ENCODE data around the gene AQP2. TPM values are rescaled to one million over a fixed set of nuclear protein-coding genes. Genes with fewer than 3 reads are reported as not detected.

Gene AQP2
- polyA plus RNA-seq, 4 donors, result 0.04 TPM; not detected in 3

GRCh38 chr12:49967777-49968250, 17.3 kb downstream of the AQP2 start:
- H3K27me3 ChIP-seq (ENCODE audit: control insufficient read depth in 3 of 3, insufficient read depth in 3 of 3, low read length in 3 of 3), result peaks cover 0 to 58% (median 2%) of the 10 kb centered on the region in 3 donors
- FAIRE-seq, result no peak
- no peaks in the 10 kb centered on the region for H3K9me3 ChIP-seq (ENCODE audit: control insufficient read depth in 2 of 2, insufficient read depth in 1 of 2, low read depth in 1 of 2, low read length in 1 of 2)
- H3K4me1 ChIP-seq (ENCODE audit: control insufficient read depth in 3 of 3, insufficient read depth in 2 of 3, low read depth in 1 of 3, low read length in 2 of 3), result peaks cover 0 to 10% (median 0%) of the 10 kb centered on the region in 3 donors
- H3K27ac ChIP-seq (ENCODE audit: low read depth in 1 of 3, low read length in 2 of 3), result no peak overlapping the region
- peak overlapping the region in 2 of 3 donors; percentile 14 to 34 for H3K4me3 ChIP-seq (ENCODE audit: low read depth in 1 of 3, low read length in 3 of 3)
- 27 to 36% (median 34%) methylated on average over 12 to 15 of the region's 15 CpGs for WGBS, 3 donors
- H3K36me3 ChIP-seq (ENCODE audit: control insufficient read depth in 3 of 3, insufficient read depth in 2 of 3, low read depth in 1 of 3, low read length in 3 of 3), result no peaks in the 10 kb centered on the region
- DNase-seq, result no peak

GRCh38 chr12:49968471-49968870, 17.9 kb downstream of the AQP2 start:
- DNase-seq, result no peak

GRCh38 chr12:49969027-49969426, 18.5 kb downstream of the AQP2 start:
- Histone ChIP-seq H3K4me1 (ENCODE audit: control insufficient read depth in 3 of 3, insufficient read depth in 2 of 3, low read depth in 1 of 3, low read length in 2 of 3) (peaks cover 0 to 21% (median 0%) of the 10 kb centered on the region in 3 donors), H3K4me3 (ENCODE audit: low read depth in 1 of 3, low read length in 3 of 3) (no peak overlapping the region), H3K9me3 (ENCODE audit: control insufficient read depth in 2 of 2, insufficient read depth in 1 of 2, low read depth in 1 of 2, low read length in 1 of 2) (no peaks in the 10 kb centered on the region), H3K27ac (ENCODE audit: low read depth in 1 of 3, low read length in 2 of 3) (no peak overlapping the region), H3K27me3 (ENCODE audit: control insufficient read depth in 3 of 3, insufficient read depth in 3 of 3, low read length in 3 of 3) (peaks cover 0 to 46% (median 0%) of the 10 kb centered on the region in 3 donors), H3K36me3 (ENCODE audit: control insufficient read depth in 3 of 3, insufficient read depth in 2 of 3, low read depth in 1 of 3, low read length in 3 of 3) (no peaks in the 10 kb centered on the region)
- FAIRE-seq (no peak), DNase-seq (no peak)
- WGBS, 3 donors, result 73 to 77% (median 75%) methylated on average over 5 of the region's 5 CpGs

More at GRCh38 chr12:49968471-49968870, 17.9 kb downstream of the AQP2 start:
- Histone ChIP-seq H3K36me3 (ENCODE audit: control insufficient read depth in 3 of 3, insufficient read depth in 2 of 3, low read depth in 1 of 3, low read length in 3 of 3) (no peaks in the 10 kb centered on the region), H3K27ac (ENCODE audit: low read depth in 1 of 3, low read length in 2 of 3) (no peak overlapping the region), H3K9me3 (ENCODE audit: control insufficient read depth in 2 of 2, insufficient read depth in 1 of 2, low read depth in 1 of 2, low read length in 1 of 2) (no peaks in the 10 kb centered on the region), H3K4me3 (ENCODE audit: low read depth in 1 of 3, low read length in 3 of 3) (no peak overlapping the region), H3K4me1 (ENCODE audit: control insufficient read depth in 3 of 3, insufficient read depth in 2 of 3, low read depth in 1 of 3, low read length in 2 of 3) (peaks cover 0 to 16% (median 0%) of the 10 kb centered on the region in 3 donors), H3K27me3 (ENCODE audit: control insufficient read depth in 3 of 3, insufficient read depth in 3 of 3, low read length in 3 of 3) (peaks cover 0 to 52% (median 1%) of the 10 kb centered on the region in 3 donors)
- FAIRE-seq, result no peak
- WGBS, 3 donors, result 68 to 86% (median 84%) methylated on average over 6 of the region's 6 CpGs

- Histone ChIP-seq H3K4me3 (ENCODE audit: low read depth in 1 of 3, low read length in 3 of 3) (no peak overlapping the region), H3K27ac (ENCODE audit: low read depth in 1 of 3, low read length in 2 of 3) (no peak overlapping the region), H3K27me3 (ENCODE audit: control insufficient read depth in 3 of 3, insufficient read depth in 3 of 3, low read length in 3 of 3) (peaks cover 0 to 38% (median 0%) of the 10 kb centered on the region in 3 donors), H3K4me1 (ENCODE audit: control insufficient read depth in 3 of 3, insufficient read depth in 2 of 3, low read depth in 1 of 3, low read length in 2 of 3) (peaks cover 0 to 29% (median 0%) of the 10 kb centered on the region in 3 donors), H3K36me3 (ENCODE audit: control insufficient read depth in 3 of 3, insufficient read depth in 2 of 3, low read depth in 1 of 3, low read length in 3 of 3) (no peaks in the 10 kb centered on the region), H3K9me3 (ENCODE audit: control insufficient read depth in 2 of 2, insufficient read depth in 1 of 2, low read depth in 1 of 2, low read length in 1 of 2) (no peaks in the 10 kb centered on the region)
- FAIRE-seq, result no peak
- no peak for DNase-seq
- WGBS, 3 donors, result 80 to 82% (median 81%) methylated on average over 12 of the region's 12 CpGs
Measured at GRCh38 chr12:49969651-49970429, 19.3 kb downstream of the AQP2 start.

GRCh38 chr12:49970658-49971057, 20.1 kb downstream of the AQP2 start:
- H3K27ac ChIP-seq (ENCODE audit: low read depth in 1 of 3, low read length in 2 of 3), result no peak overlapping the region
- 50 to 69% (median 60%) methylated on average over 10 of the region's 10 CpGs for WGBS, 3 donors
- H3K4me1 ChIP-seq (ENCODE audit: control insufficient read depth in 3 of 3, insufficient read depth in 2 of 3, low read depth in 1 of 3, low read length in 2 of 3), result peaks cover 0 to 38% (median 0%) of the 10 kb centered on the region in 3 donors
- peaks cover 0 to 31% (median 0%) of the 10 kb centered on the region in 3 donors for H3K27me3 ChIP-seq (ENCODE audit: control insufficient read depth in 3 of 3, insufficient read depth in 3 of 3, low read length in 3 of 3)
- H3K4me3 ChIP-seq (ENCODE audit: low read depth in 1 of 3, low read length in 3 of 3), result no peak overlapping the region
- FAIRE-seq (no peak), DNase-seq (no peak)
- no peaks in the 10 kb centered on the region for H3K9me3 ChIP-seq (ENCODE audit: control insufficient read depth in 2 of 2, insufficient read depth in 1 of 2, low read depth in 1 of 2, low read length in 1 of 2)
- H3K36me3 ChIP-seq (ENCODE audit: control insufficient read depth in 3 of 3, insufficient read depth in 2 of 3, low read depth in 1 of 3, low read length in 3 of 3), result no peaks in the 10 kb centered on the region

- DNase-seq (no peak), FAIRE-seq (no peak)
- no peak overlapping the region for H3K4me3 ChIP-seq (ENCODE audit: low read depth in 1 of 3, low read length in 3 of 3)
- H3K27ac ChIP-seq (ENCODE audit: low read depth in 1 of 3, low read length in 2 of 3), result no peak overlapping the region
- H3K4me1 ChIP-seq (ENCODE audit: control insufficient read depth in 3 of 3, insufficient read depth in 2 of 3, low read depth in 1 of 3, low read length in 2 of 3), result peaks cover 0 to 41% (median 0%) of the 10 kb centered on the region in 3 donors
- no peaks in the 10 kb centered on the region for H3K9me3 ChIP-seq (ENCODE audit: control insufficient read depth in 2 of 2, insufficient read depth in 1 of 2, low read depth in 1 of 2, low read length in 1 of 2)
- H3K27me3 ChIP-seq (ENCODE audit: control insufficient read depth in 3 of 3, insufficient read depth in 3 of 3, low read length in 3 of 3), result peaks cover 0 to 26% (median 0%) of the 10 kb centered on the region in 3 donors
- no peaks in the 10 kb centered on the region for H3K36me3 ChIP-seq (ENCODE audit: control insufficient read depth in 3 of 3, insufficient read depth in 2 of 3, low read depth in 1 of 3, low read length in 3 of 3)
- 63 to 84% (median 78%) methylated on average over 6 of the region's 6 CpGs for WGBS, 3 donors
Measured at GRCh38 chr12:49971141-49971540, 20.6 kb downstream of the AQP2 start.

- H3K4me3 ChIP-seq (ENCODE audit: low read depth in 1 of 3, low read length in 3 of 3), result no peak overlapping the region
- WGBS, 3 donors, result 82 to 93% (median 86%) methylated on average over 9 of the region's 9 CpGs
- no peaks in the 10 kb centered on the region for H3K36me3 ChIP-seq (ENCODE audit: control insufficient read depth in 3 of 3, insufficient read depth in 2 of 3, low read depth in 1 of 3, low read length in 3 of 3)
- H3K9me3 ChIP-seq (ENCODE audit: control insufficient read depth in 2 of 2, insufficient read depth in 1 of 2, low read depth in 1 of 2, low read length in 1 of 2), result no peaks in the 10 kb centered on the region
- peaks cover 0 to 37% (median 0%) of the 10 kb centered on the region in 3 donors for H3K4me1 ChIP-seq (ENCODE audit: control insufficient read depth in 3 of 3, insufficient read depth in 2 of 3, low read depth in 1 of 3, low read length in 2 of 3)
- no peak overlapping the region for H3K27ac ChIP-seq (ENCODE audit: low read depth in 1 of 3, low read length in 2 of 3)
- H3K27me3 ChIP-seq (ENCODE audit: control insufficient read depth in 3 of 3, insufficient read depth in 3 of 3, low read length in 3 of 3), result peaks cover 0 to 19% (median 0%) of the 10 kb centered on the region in 3 donors
- FAIRE-seq (no peak), DNase-seq (no peak)
Measured at GRCh38 chr12:49972129-49972528, 21.6 kb downstream of the AQP2 start.

- FAIRE-seq, result no peak
- H3K4me3 ChIP-seq (ENCODE audit: low read depth in 1 of 3, low read length in 3 of 3), result no peak within 1 kb of the TSS
- no peak within 1 kb of the TSS for H3K27ac ChIP-seq (ENCODE audit: low read depth in 1 of 3, low read length in 2 of 3)
- DNase-seq, result no peak
- H3K4me1 ChIP-seq (ENCODE audit: control insufficient read depth in 3 of 3, insufficient read depth in 2 of 3, low read depth in 1 of 3, low read length in 2 of 3), result peaks cover 0 to 32% (median 0%) of the 10 kb centered on the region in 3 donors
- no peaks in the 10 kb centered on the region for H3K9me3 ChIP-seq (ENCODE audit: control insufficient read depth in 2 of 2, insufficient read depth in 1 of 2, low read depth in 1 of 2, low read length in 1 of 2)
- 81 to 83% (median 82%) methylated on average over 18 of the region's 18 CpGs for WGBS, 3 donors
- peaks cover 0 to 17% (median 0%) of the 10 kb centered on the region in 3 donors for H3K27me3 ChIP-seq (ENCODE audit: control insufficient read depth in 3 of 3, insufficient read depth in 3 of 3, low read length in 3 of 3)
- H3K36me3 ChIP-seq (ENCODE audit: control insufficient read depth in 3 of 3, insufficient read depth in 2 of 3, low read depth in 1 of 3, low read length in 3 of 3), result no peaks in the 10 kb centered on the region
Measured at GRCh38 chr12:49972641-49973360, 22.3 kb downstream of the AQP2 start, which contains the start of gene AQP6. Gene AQP6 (plus strand): TSS chr12:49972947. CDS start chr12:49973174, 227 bp downstream.
